ENCODE data around the gene PEMT. TPM values are rescaled to one million over a fixed set of nuclear protein-coding genes. Genes with fewer than 3 reads are reported as not detected.

PEMT gene
- total and polyA plus RNA-seq, 12 donors = 19.7 to 141 (median 65.3) TPM

DNA sequence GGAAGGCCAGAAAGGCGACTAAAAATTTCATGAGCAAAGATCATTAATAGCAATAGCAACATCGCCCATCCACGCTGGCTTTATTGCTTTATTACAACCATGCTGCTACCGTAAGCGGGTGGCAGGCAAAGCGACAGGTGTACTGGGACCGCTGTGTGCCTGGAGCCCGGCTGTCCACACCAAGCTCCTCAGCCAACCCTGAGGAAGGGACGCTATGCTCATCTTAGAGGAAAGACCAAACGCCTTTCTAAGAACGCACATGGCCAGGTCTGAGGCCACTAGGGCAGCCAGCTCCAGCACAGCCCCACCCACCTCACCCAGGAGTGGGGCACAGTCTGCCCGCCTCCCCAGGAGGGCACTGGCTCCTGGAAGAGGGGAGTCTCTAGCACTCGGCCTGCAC lies 28.0 kb downstream of the PEMT start:
- Histone ChIP-seq H3K4me3 (no peak overlapping the region), H3K4me1 (replicated peaks in 1 of 2) (peaks cover 11 to 17% of the 10 kb centered on the region in 2 donors), H3K27me3 (no peaks in the 10 kb centered on the region), H3K9me3 (replicated peaks in 1 of 3) (no peaks in the 10 kb centered on the region), H3K36me3 (replicated peaks in 1 of 2) (no peaks in the 10 kb centered on the region), H3K27ac (no peak overlapping the region)
- TF ChIP-seq CTCF (IDR thresholded peaks at IDR 0.05) (no peak), POLR2A (IDR thresholded peaks at IDR 0.05) (no peak)
- 92 to 95% (median 95%) methylated on average over 8 to 13 of the region's 13 CpGs for WGBS, 4 donors
- DNase-seq = no peak
- intact Hi-C loops (cut with DNase I) = loop anchor here (5.0 to 10.0 kb wide), 2 partner anchors 56 to 209 kb away; no protein-coding TSS in a partner anchor

DNA sequence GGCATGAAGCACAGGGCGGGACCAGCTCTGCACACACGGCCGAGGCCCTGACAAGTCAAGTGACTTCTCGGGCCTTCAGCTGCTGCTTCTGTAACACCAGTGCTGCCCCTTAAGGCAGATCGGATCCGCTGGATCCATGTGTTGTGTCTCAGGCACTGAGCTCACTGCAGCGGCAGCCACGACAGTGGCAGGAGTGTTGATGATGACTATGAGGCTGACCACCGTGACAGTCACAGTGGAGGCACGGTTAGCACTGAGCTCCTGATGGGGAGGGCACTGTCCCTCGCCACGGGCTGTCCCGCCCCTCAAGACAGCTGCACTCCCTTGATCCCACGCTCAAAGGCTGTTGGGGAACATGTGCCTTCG lies 29.4 kb downstream of the PEMT start:
- intact Hi-C loops (cut with DNase I) = loop anchor here (5.0 to 10.0 kb wide), 2 partner anchors 55 to 207 kb away; no protein-coding TSS in a partner anchor
- TF ChIP-seq POLR2A (IDR thresholded peaks at IDR 0.05) (no peak), CTCF (IDR thresholded peaks at IDR 0.05) (no peak)
- Histone ChIP-seq H3K27me3 (no peaks in the 10 kb centered on the region), H3K4me3 (no peak overlapping the region), H3K36me3 (replicated peaks in 1 of 2) (no peaks in the 10 kb centered on the region), H3K4me1 (replicated peaks in 1 of 2) (peaks cover 5 to 11% of the 10 kb centered on the region in 2 donors), H3K27ac (peak overlapping the region in 1 of 5 donors; percentile 58), H3K9me3 (replicated peaks in 1 of 3) (no peaks in the 10 kb centered on the region)
- no peak for DNase-seq
- WGBS, 4 donors = 80 to 93% (median 91%) methylated on average over 3 to 15 of the region's 15 CpGs

DNA sequence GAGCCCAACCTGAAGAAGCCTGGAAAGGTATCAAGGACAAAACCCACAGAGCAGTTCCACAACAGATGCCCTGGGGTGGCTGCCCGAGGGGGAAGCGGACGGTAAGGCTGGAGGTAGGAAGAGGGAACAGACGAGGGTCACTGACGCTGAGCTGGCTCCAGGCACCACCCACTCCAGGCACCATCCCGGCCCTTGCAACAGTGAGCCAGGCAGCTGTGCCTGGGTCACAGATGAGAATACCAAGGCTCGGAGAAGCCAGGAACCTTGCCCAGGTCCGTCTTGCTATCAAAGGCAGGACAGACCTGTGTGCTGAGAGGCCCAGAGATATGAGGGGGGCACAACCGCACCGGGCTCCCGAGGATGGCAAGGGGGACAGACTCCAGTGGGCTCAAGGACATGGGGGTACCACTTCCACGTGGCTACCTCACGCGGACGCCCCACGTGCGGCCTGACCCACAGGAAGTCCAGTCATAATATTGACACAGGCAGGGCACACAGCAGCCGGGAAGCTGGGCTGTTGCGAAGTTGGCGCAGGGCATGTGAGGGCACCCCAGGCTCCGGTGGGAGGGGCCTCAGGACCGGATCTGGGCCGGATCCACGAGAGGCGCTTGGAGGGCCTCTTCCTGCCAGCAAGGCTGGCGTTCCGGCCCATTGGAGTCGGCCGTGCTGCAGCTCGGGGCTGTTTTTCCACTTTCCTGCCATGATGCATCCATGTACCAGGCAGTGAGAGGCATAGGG lies 29.9 kb downstream of the PEMT start:
- intact Hi-C loops (cut with DNase I) = loop anchor here (5.0 to 10.0 kb wide), 2 partner anchors 54 to 207 kb away; no protein-coding TSS in a partner anchor
- no peak overlapping the region for H3K4me3 ChIP-seq
- H3K4me1 ChIP-seq (replicated peaks in 1 of 2) = peaks cover 0 to 5% of the 10 kb centered on the region in 2 donors
- TF ChIP-seq POLR2A (IDR thresholded peaks at IDR 0.05) (no peak), CTCF (IDR thresholded peaks at IDR 0.05) (no peak)
- WGBS, 4 donors = 79 to 86% (median 82%) methylated on average over 12 to 30 of the region's 30 CpGs
- H3K9me3 ChIP-seq (replicated peaks in 1 of 3) = no peaks in the 10 kb centered on the region
- H3K27ac ChIP-seq = peak overlapping the region in 1 of 5 donors; percentile 58
- no peaks in the 10 kb centered on the region for H3K36me3 ChIP-seq (replicated peaks in 1 of 2)
- peak in 4 of 7 donors; percentile 33 to 57 (median 46) for DNase-seq
- H3K27me3 ChIP-seq = no peaks in the 10 kb centered on the region

- Histone ChIP-seq H3K9me3 (replicated peaks in 1 of 3) (no peaks in the 10 kb centered on the region), H3K27ac (peak overlapping the region in 1 of 5 donors; percentile 58), H3K36me3 (replicated peaks in 1 of 2) (no peaks in the 10 kb centered on the region), H3K27me3 (no peaks in the 10 kb centered on the region), H3K4me1 (replicated peaks in 1 of 2) (no peaks in the 10 kb centered on the region), H3K4me3 (no peak overlapping the region)
- intact Hi-C loops (cut with DNase I) = loop anchor here (5.0 to 10.0 kb wide), 2 partner anchors 54 to 206 kb away; no protein-coding TSS in a partner anchor
- TF ChIP-seq POLR2A (IDR thresholded peaks at IDR 0.05) = no peak
- no peak for TF ChIP-seq CTCF (IDR thresholded peaks at IDR 0.05)
- WGBS, 4 donors = 84 to 92% (median 92%) methylated on average over 10 of the region's 10 CpGs
- no peak for DNase-seq
Measured at GRCh38 chr17:17560975-17561374, 30.5 kb downstream of the PEMT start.

Data from adrenal gland (tissue), 12 donors.